Activated CD8-positive, alpha-beta T cell treated with anti-CD3 and anti-CD28 coated beads for 36 hours (primary cell): Measurements from ENCODE around the gene MANBA. TPM values are rescaled to one million over a fixed set of nuclear protein-coding genes. Genes with fewer than 3 reads are reported as not detected.

ENCODE experiments used
- ATAC-seq: fragments of 200-7000 bp; cut with Tn5 transposase; one replicate; pipeline ENCODE4 v1.10.0; 2021; ENCODE audit warnings: mild to moderate bottlenecking, moderate library complexity
- CTCF ChIA-PET: fragments of 350-600 bp; sonication (Branson Sonifier 250); formaldehyde crosslinking; loops from one replicate; lab custom pipeline; 2021; ENCODE audit warnings: antibody characterized with exemption; lab: Charles Lee
- POLR2A ChIA-PET: fragments of 350-600 bp; sonication (Branson Sonifier 250); formaldehyde crosslinking; loops from one replicate; lab custom pipeline; 2021; ENCODE audit warnings: antibody characterized with exemption; lab: Charles Lee
- DNase-seq: peaks from one replicate; pipeline ENCODE4 v3.0.0-alpha.2; 2020
- H3K27ac Mint-ChIP-seq: one replicate; pipeline ENCODE4 v1.8.0; 2021; ENCODE audit warnings: mild to moderate bottlenecking, mixed read lengths
- H3K27me3 Mint-ChIP-seq: one replicate; pipeline ENCODE4 v1.8.0; 2021; ENCODE audit warnings: mixed read lengths
- H3K36me3 Mint-ChIP-seq: one replicate; pipeline ENCODE4 v1.8.0; 2021; ENCODE audit warnings: low read depth, mixed read lengths
- H3K4me1 Mint-ChIP-seq: one replicate; pipeline ENCODE4 v1.8.0; 2021; ENCODE audit warnings: low read depth, mixed read lengths
- H3K4me3 Mint-ChIP-seq: one replicate; pipeline ENCODE4 v1.8.0; 2021; ENCODE audit warnings: mild to moderate bottlenecking, moderate library complexity, mixed read lengths
- H3K9me3 Mint-ChIP-seq: one replicate; pipeline ENCODE4 v1.8.0; 2021; ENCODE audit warnings: mixed read lengths
- CTCF ChIP-seq: fragments of 200-600 bp; IDR thresholded peaks from one replicate; pipeline ENCODE4 v1.8.0; 2022; ENCODE audit warnings: antibody characterized with exemption, mild to moderate bottlenecking
- intact Hi-C: fragments of 100-400 bp; cut with micrococcal nuclease; formaldehyde crosslinking; loops from one replicate; pipeline ENCODE4 v1.10.0; 2022
- total RNA-seq, 2 experiments: library from RNA; stranded (reverse); gene quantifications; one replicate each; pipeline ENCODE4 v1.2.3, GENCODE V29; 2021

MANBA gene
- total RNA-seq, 2 experiments from 2014 or later: 14.5 to 16.3 TPM

GRCh38 chr4:102638621-102639020 lies 122.1 kb downstream of the MANBA start:
- intact Hi-C loops: no loop called here
- H3K4me3 Mint-ChIP-seq: no peak overlapping the region
- POLR2A ChIA-PET: interaction anchor here (1.3 kb wide), 1 partner anchor 13 kb away, joined by 3 read pairs; no protein-coding TSS in a partner anchor
- H3K36me3 Mint-ChIP-seq: peaks cover 29% of the 10 kb centered on the region
- H3K4me1 Mint-ChIP-seq: peaks cover 11% of the 10 kb centered on the region
- CTCF ChIA-PET: no interaction called here
- H3K27me3 Mint-ChIP-seq: no peaks in the 10 kb centered on the region
- DNase-seq (no peak), ATAC-seq (no peak)
- H3K9me3 Mint-ChIP-seq: no peaks in the 10 kb centered on the region
- H3K27ac Mint-ChIP-seq: peak overlapping the region; percentile 19
- no peak for TF ChIP-seq CTCF

GRCh38 chr4:102637391-102637790 lies 123.4 kb downstream of the MANBA start:
- POLR2A ChIA-PET: interaction anchor here (0.6 to 1.3 kb wide), 2 partner anchors 15 to 232 kb away, joined by 3 read pairs; partner anchors contain the start of gene CISD2
- ATAC-seq: no peak
- H3K27ac Mint-ChIP-seq: no peak overlapping the region
- no peak for DNase-seq
- peaks cover 29% of the 10 kb centered on the region for H3K36me3 Mint-ChIP-seq
- H3K4me3 Mint-ChIP-seq: no peak overlapping the region
- H3K4me1 Mint-ChIP-seq: peaks cover 11% of the 10 kb centered on the region
- H3K9me3 Mint-ChIP-seq: no peaks in the 10 kb centered on the region
- TF ChIP-seq CTCF: no peak
- CTCF ChIA-PET: interaction anchor here (1.4 kb wide), 1 partner anchor 48 kb away, joined by 3 read pairs; no protein-coding TSS in a partner anchor
- intact Hi-C loops: no loop called here
- no peaks in the 10 kb centered on the region for H3K27me3 Mint-ChIP-seq

- Mint-ChIP-seq H3K27ac (no peak overlapping the region), H3K27me3 (no peaks in the 10 kb centered on the region), H3K9me3 (no peaks in the 10 kb centered on the region), H3K36me3 (peaks cover 26% of the 10 kb centered on the region), H3K4me3 (no peak overlapping the region), H3K4me1 (peaks cover 41% of the 10 kb centered on the region)
- ChIA-PET CTCF (interaction anchor here (0.8 to 2.3 kb wide), 4 partner anchors 9 to 201 kb away, joined by 3 to 5 read pairs (median 4); no protein-coding TSS in a partner anchor), POLR2A (no interaction called here)
- DNase-seq: no peak
- no peak for ATAC-seq
- TF ChIP-seq CTCF: no peak
- intact Hi-C loops: no loop called here
Observed at GRCh38 chr4:102633100-102633499, 127.7 kb downstream of the MANBA start.

GRCh38 chr4:102632241-102633065 lies 128.3 kb downstream of the MANBA start:
- Mint-ChIP-seq H3K27me3 (no peaks in the 10 kb centered on the region), H3K27ac (no peak overlapping the region), H3K9me3 (no peaks in the 10 kb centered on the region), H3K36me3 (peaks cover 20% of the 10 kb centered on the region), H3K4me1 (peaks cover 46% of the 10 kb centered on the region), H3K4me3 (no peak overlapping the region)
- intact Hi-C loops: no loop called here
- no peak for ATAC-seq
- TF ChIP-seq CTCF: no peak
- DNase-seq: no peak
- CTCF ChIA-PET: interaction anchor here (0.8 to 1.1 kb wide), 3 partner anchors 12 to 200 kb away, joined by 3 to 4 read pairs (median 3); no protein-coding TSS in a partner anchor
- POLR2A ChIA-PET: interaction anchor here (2.5 kb wide), 1 partner anchor 195 kb away, joined by 8 read pairs; the partner anchor contains the start of gene UBE2D3

GRCh38 chr4:102631616-102632015 lies 129.2 kb downstream of the MANBA start:
- ChIA-PET CTCF (no interaction called here), POLR2A (interaction anchor here (2.5 kb wide), 1 partner anchor 196 kb away, joined by 8 read pairs; the partner anchor contains the start of gene UBE2D3)
- intact Hi-C loops: no loop called here
- H3K4me1 Mint-ChIP-seq: peaks cover 55% of the 10 kb centered on the region
- DNase-seq: no peak
- peaks cover 15% of the 10 kb centered on the region for H3K36me3 Mint-ChIP-seq
- no peak overlapping the region for H3K4me3 Mint-ChIP-seq
- no peak for ATAC-seq
- no peak for TF ChIP-seq CTCF
- H3K27ac Mint-ChIP-seq: no peak overlapping the region
- no peaks in the 10 kb centered on the region for H3K27me3 Mint-ChIP-seq
- H3K9me3 Mint-ChIP-seq: no peaks in the 10 kb centered on the region
